Smooth muscle cell (in vitro differentiated cells): ENCODE results near the gene FGF12. TPM values are rescaled to one million over a fixed set of nuclear protein-coding genes. Genes with fewer than 3 reads are reported as not detected.
A peak's percentile ranks its signal among the peaks of the same experiment; 100 is the strongest.

ENCODE experiments used
- DNase-seq: peaks from one replicate; lab custom pipeline; 2025; ENCODE audit not compliant: unreplicated experiment; lab: John Stamatoyannopoulos, UW
- H2AFZ ChIP-seq: fragments of 200-600 bp; sonication (generic); 2 replicates; pipeline ENCODE4 v1.6.0; 2016; ENCODE audit warnings: antibody characterized with exemption, low read depth, mild to moderate bottlenecking
- H3F3A ChIP-seq: fragments of 200-600 bp; sonication (generic); 2 replicates; pipeline ENCODE4 v1.6.0; 2017; ENCODE audit warnings: antibody characterized with exemption, low read depth
- H3K27ac ChIP-seq: fragments of 200-600 bp; sonication (generic); 2 replicates; pipeline ENCODE4 v1.5.1; 2016; ENCODE audit warnings: low read depth, mild to moderate bottlenecking
- H3K27me3 ChIP-seq: fragments of 200-600 bp; sonication (generic); 2 replicates; pipeline ENCODE4 v1.6.1; 2016; ENCODE audit warnings: low read depth, mild to moderate bottlenecking
- H3K36me3 ChIP-seq: fragments of 200-600 bp; sonication (generic); 2 replicates; pipeline ENCODE4 v1.5.1; 2016; ENCODE audit warnings: low read depth
- H3K4me1 ChIP-seq: fragments of 200-600 bp; sonication (generic); 2 replicates; pipeline ENCODE4 v1.5.1; 2016; ENCODE audit warnings: low read depth
- H3K4me2 ChIP-seq: fragments of 200-600 bp; sonication (generic); 2 replicates; pipeline ENCODE4 v1.6.0; 2016; ENCODE audit warnings: mild to moderate bottlenecking
- H3K4me3 ChIP-seq: fragments of 200-600 bp; sonication (generic); 2 replicates; pipeline ENCODE4 v1.5.1; 2016; ENCODE audit warnings: mild to moderate bottlenecking
- H3K79me2 ChIP-seq: fragments of 200-600 bp; sonication (generic); 2 replicates; pipeline ENCODE4 v1.6.0; 2016; ENCODE audit warnings: low read depth, mild to moderate bottlenecking
- H3K9ac ChIP-seq: fragments of 200-600 bp; sonication (generic); 2 replicates; pipeline ENCODE4 v1.6.0; 2016; ENCODE audit warnings: low read depth
- H3K9me3 ChIP-seq: fragments of 200-600 bp; sonication (generic); replicated peaks from 2 replicates; pipeline ENCODE4 v1.5.1; 2016; ENCODE audit warnings: low read depth
- H4K20me1 ChIP-seq: fragments of 200-600 bp; sonication (generic); 2 replicates; pipeline ENCODE4 v1.6.0; 2016; ENCODE audit warnings: low read depth
- CTCF ChIP-seq: fragments of 200-600 bp; sonication (generic); IDR thresholded peaks from 2 replicates; pipeline ENCODE4 v1.5.1; 2017; ENCODE audit warnings: borderline replicate concordance, mild to moderate bottlenecking, antibody characterized with exemption; ENCODE audit not compliant: insufficient read depth, poor library complexity, severe bottlenecking
- WGBS: methylation state at CpG from one replicate; pipeline ENCODE4 v1.1.7; 2016; ENCODE audit warnings: low lambda C conversion rate; 5-methylcytosine and 5-hydroxymethylcytosine counted together
- polyA plus RNA-seq: library from polyadenylated mRNA; unstranded; fragments of >200 nt; fragmentation: Nextera tagmentation; extraction: Ambion mirVana; gene quantifications from 2 replicates; pipeline ENCODE4 v1.2.1, GENCODE V29; 2016
- total RNA-seq: library from RNA; depleted of rRNA; stranded (reverse); fragments of >200 nt; gene quantifications from 2 replicates; pipeline ENCODE4 v1.2.3, GENCODE V29; 2014

FGF12 gene
- total and polyA plus RNA-seq, 2 experiments from 2014 or later = 0.47 to 1.0 TPM

- H4K20me1 ChIP-seq = no peaks in the 10 kb centered on the region
- TF ChIP-seq CTCF = no peak
- H3F3A ChIP-seq = no peaks in the 10 kb centered on the region
- 62% methylated on average over 6 of the region's 6 CpGs for WGBS
- no peaks in the 10 kb centered on the region for H3K9me3 ChIP-seq
- no peak overlapping the region for H2AFZ ChIP-seq
- no peak for DNase-seq
- H3K4me2 ChIP-seq = no peak overlapping the region
- no peaks in the 10 kb centered on the region for H3K4me1 ChIP-seq
- no peaks in the 10 kb centered on the region for H3K36me3 ChIP-seq
- H3K4me3 ChIP-seq = no peak overlapping the region
- no peak overlapping the region for H3K9ac ChIP-seq
- no peaks in the 10 kb centered on the region for H3K27me3 ChIP-seq
- H3K79me2 ChIP-seq = no peaks in the 10 kb centered on the region
- H3K27ac ChIP-seq = no peak overlapping the region
These were observed 221.6 kb downstream of the FGF12 start for GRCh38 chr3:192505731-192506130.

- TF ChIP-seq CTCF = no peak
- H3K27ac ChIP-seq = no peak overlapping the region
- no peaks in the 10 kb centered on the region for H3K27me3 ChIP-seq
- no peak overlapping the region for H3K4me2 ChIP-seq
- WGBS = 87% methylated on average over 3 of the region's 3 CpGs
- H3K4me3 ChIP-seq = no peak overlapping the region
- no peaks in the 10 kb centered on the region for H3K9me3 ChIP-seq
- H3F3A ChIP-seq = no peaks in the 10 kb centered on the region
- H3K9ac ChIP-seq = no peak overlapping the region
- H4K20me1 ChIP-seq = no peaks in the 10 kb centered on the region
- no peaks in the 10 kb centered on the region for H3K4me1 ChIP-seq
- no peaks in the 10 kb centered on the region for H3K36me3 ChIP-seq
- H2AFZ ChIP-seq = no peak overlapping the region
- no peak for DNase-seq
- no peaks in the 10 kb centered on the region for H3K79me2 ChIP-seq
These were observed 225.9 kb downstream of the FGF12 start for GRCh38 chr3:192501401-192501800.

- Histone ChIP-seq H3K9me3 (no peaks in the 10 kb centered on the region), H3K4me2 (peak overlapping the region; percentile 65), H3K9ac (no peak overlapping the region), H3K27ac (no peak overlapping the region), H4K20me1 (no peaks in the 10 kb centered on the region), H3K4me1 (no peaks in the 10 kb centered on the region), H3K79me2 (no peaks in the 10 kb centered on the region), H3K27me3 (no peaks in the 10 kb centered on the region), H3K4me3 (no peak overlapping the region), H3K36me3 (no peaks in the 10 kb centered on the region), H2AFZ (no peak overlapping the region), H3F3A (no peaks in the 10 kb centered on the region)
- no peak for DNase-seq
- TF ChIP-seq CTCF = no peak
- 68% methylated on average over 7 of the region's 7 CpGs for WGBS
These were observed 230.3 kb downstream of the FGF12 start for GRCh38 chr3:192496905-192497587.

GRCh38 chr3:192494174-192494573, 233.2 kb downstream of the FGF12 start:
- Histone ChIP-seq H3K4me3 (no peak overlapping the region), H3K79me2 (no peaks in the 10 kb centered on the region), H3K9ac (no peak overlapping the region), H3K9me3 (no peaks in the 10 kb centered on the region), H2AFZ (no peak overlapping the region), H4K20me1 (no peaks in the 10 kb centered on the region), H3F3A (no peaks in the 10 kb centered on the region), H3K36me3 (no peaks in the 10 kb centered on the region), H3K4me2 (no peak overlapping the region), H3K27ac (no peak overlapping the region), H3K4me1 (no peaks in the 10 kb centered on the region), H3K27me3 (no peaks in the 10 kb centered on the region)
- 96% methylated on average over 1 of the region's 1 CpG for WGBS
- DNase-seq = no peak
- TF ChIP-seq CTCF = no peak
